Testis (tissue), 3 donors: ENCODE results near the gene CMTR1. TPM values are rescaled to one million over a fixed set of nuclear protein-coding genes. Genes with fewer than 3 reads are reported as not detected.
A peak's percentile ranks its signal among the peaks of the same experiment; 100 is the strongest.

Experiments
- DNase-seq: peaks from one replicate; pipeline ENCODE4 v3.0.0-alpha.2; 2019
- H3K27ac ChIP-seq, 2 donors: fragments of 200-600 bp; sonication (generic); one replicate each; pipeline ENCODE4 v1.5.1; 2019
- H3K27me3 ChIP-seq: fragments of 200-600 bp; sonication (generic); one replicate; pipeline ENCODE4 v1.5.1; 2019
- H3K36me3 ChIP-seq: fragments of 200-600 bp; sonication (generic); one replicate; pipeline ENCODE4 v1.5.1; 2017; ENCODE audit warnings: low read depth; ENCODE audit errors: missing control alignments
- H3K4me1 ChIP-seq: fragments of 200-600 bp; sonication (generic); one replicate; pipeline ENCODE4 v1.5.1; 2019
- H3K4me3 ChIP-seq, 2 donors: fragments of 200-600 bp; sonication (generic); one replicate each; pipeline ENCODE4 v1.5.1; 2017 to 2019
- H3K9me3 ChIP-seq: fragments of 200-600 bp; sonication (generic); one replicate; pipeline ENCODE4 v1.5.1; 2017
- CTCF ChIP-seq, 3 experiments: fragments of 450-650 bp in 2 of 3; fragments of 200-600 bp in 1 of 3; sonication (generic) in 1 of 3; IDR thresholded peaks; one replicate each; pipeline ENCODE4 v1.5.1; 2016 to 2019; ENCODE audit warnings: antibody characterized with exemption in 3 of 3, mild to moderate bottlenecking in 2 of 3, moderate library complexity in 1 of 3
- POLR2A ChIP-seq: fragments of 450-650 bp; IDR thresholded peaks from one replicate; pipeline ENCODE4 v1.6.1; 2017; ENCODE audit warnings: antibody characterized with exemption, mild to moderate bottlenecking, moderate library complexity
- WGBS, 2 donors: methylation state at CpG; one replicate each; pipeline ENCODE4 v1.1.5; 2018; 5-methylcytosine and 5-hydroxymethylcytosine counted together
- intact Hi-C: fragments of 100-400 bp; cut with DNase I; formaldehyde crosslinking; loops from one replicate; pipeline ENCODE4 v1.15.1; 2023; ENCODE audit warnings: low total_unique reads
- polyA plus RNA-seq: library from polyadenylated mRNA; stranded (reverse); fragments of 350-450 nt; fragmentation: Illumina TruSeq; extraction: RNeasy Lipid Tissue Mini Kit (QIAGEN cat#74804); gene quantifications from one replicate; pipeline ENCODE4 v1.2.3, GENCODE V29; 2014; ENCODE audit warnings: low read depth, low replicate concordance; ENCODE audit not compliant: insufficient read depth
- total RNA-seq, 2 donors: library from RNA; depleted of rRNA; stranded (reverse); fragments of >200 nt; gene quantifications; one replicate each; pipeline ENCODE4 v1.2.3, GENCODE V29; 2016

The CMTR1 gene
- total and polyA plus RNA-seq, 3 donors from 2014 or later = 123 to 234 (median 231) TPM

- Histone ChIP-seq H3K4me3 (no peak overlapping the region), H3K4me1 (peaks cover 11% of the 10 kb centered on the region), H3K36me3 (no peaks in the 10 kb centered on the region), H3K27ac (peak overlapping the region in 1 of 2 donors; percentile 11), H3K9me3 (no peaks in the 10 kb centered on the region), H3K27me3 (no peaks in the 10 kb centered on the region)
- 59 to 80% methylated on average over 2 to 18 of the region's 20 CpGs for WGBS, 2 donors
- DNase-seq = peak; percentile 72
- intact Hi-C loops = no loop called here
- TF ChIP-seq CTCF (IDR thresholded peaks at IDR 0.05) = peak; percentile 27 to 69 (median 61)
- TF ChIP-seq POLR2A = no peak
Observed at GRCh38 chr6:37483917-37484785, 51.1 kb downstream of the CMTR1 start.

GRCh38 chr6:37484786-37485170 is 51.8 kb downstream of the CMTR1 start:
- Histone ChIP-seq H3K4me3 (no peak overlapping the region), H3K4me1 (peaks cover 14% of the 10 kb centered on the region), H3K36me3 (no peaks in the 10 kb centered on the region), H3K9me3 (no peaks in the 10 kb centered on the region), H3K27ac (peak overlapping the region in 1 of 2 donors; percentile 11), H3K27me3 (no peaks in the 10 kb centered on the region)
- no peak for TF ChIP-seq POLR2A
- no peak for TF ChIP-seq CTCF (IDR thresholded peaks at IDR 0.05)
- no peak for DNase-seq
- intact Hi-C loops = no loop called here
- WGBS, 2 donors = 75 to 85% methylated on average over 4 to 7 of the region's 7 CpGs

- intact Hi-C loops = no loop called here
- peak in 2 of 3 experiments; percentile 46 to 56 for TF ChIP-seq CTCF (IDR thresholded peaks at IDR 0.05)
- no peak for TF ChIP-seq POLR2A
- WGBS, 2 donors = 76 to 81% methylated on average over 10 of the region's 10 CpGs
- H3K27ac ChIP-seq = no peak overlapping the region
- peak; percentile 60 for DNase-seq
- H3K27me3 ChIP-seq = no peaks in the 10 kb centered on the region
- H3K4me3 ChIP-seq = no peak overlapping the region
- H3K4me1 ChIP-seq = peaks cover 18% of the 10 kb centered on the region
- H3K9me3 ChIP-seq = no peaks in the 10 kb centered on the region
- no peaks in the 10 kb centered on the region for H3K36me3 ChIP-seq
Observed at GRCh38 chr6:37485291-37485702, 52.3 kb downstream of the CMTR1 start.

GRCh38 chr6:37486121-37486839 is 53.3 kb downstream of the CMTR1 start:
- H3K4me1 ChIP-seq = peaks cover 28% of the 10 kb centered on the region
- 83 to 89% methylated on average over 7 to 8 of the region's 8 CpGs for WGBS, 2 donors
- H3K27me3 ChIP-seq = no peaks in the 10 kb centered on the region
- no peaks in the 10 kb centered on the region for H3K36me3 ChIP-seq
- intact Hi-C loops = no loop called here
- H3K27ac ChIP-seq = no peak overlapping the region
- no peaks in the 10 kb centered on the region for H3K9me3 ChIP-seq
- DNase-seq = no peak
- TF ChIP-seq CTCF (IDR thresholded peaks at IDR 0.05) (no peak), POLR2A (no peak)
- no peak overlapping the region for H3K4me3 ChIP-seq
